Measurements from ENCODE around the gene BICRAL. TPM values are rescaled to one million over a fixed set of nuclear protein-coding genes. Genes with fewer than 3 reads are reported as not detected.

BICRAL gene
- total and polyA plus RNA-seq, 9 of the 15 experiments (the other 6 are each of a cell fraction or from before 2014, with no cell fraction given) = 1.2 to 11.9 (median 5.6) TPM

DNA sequence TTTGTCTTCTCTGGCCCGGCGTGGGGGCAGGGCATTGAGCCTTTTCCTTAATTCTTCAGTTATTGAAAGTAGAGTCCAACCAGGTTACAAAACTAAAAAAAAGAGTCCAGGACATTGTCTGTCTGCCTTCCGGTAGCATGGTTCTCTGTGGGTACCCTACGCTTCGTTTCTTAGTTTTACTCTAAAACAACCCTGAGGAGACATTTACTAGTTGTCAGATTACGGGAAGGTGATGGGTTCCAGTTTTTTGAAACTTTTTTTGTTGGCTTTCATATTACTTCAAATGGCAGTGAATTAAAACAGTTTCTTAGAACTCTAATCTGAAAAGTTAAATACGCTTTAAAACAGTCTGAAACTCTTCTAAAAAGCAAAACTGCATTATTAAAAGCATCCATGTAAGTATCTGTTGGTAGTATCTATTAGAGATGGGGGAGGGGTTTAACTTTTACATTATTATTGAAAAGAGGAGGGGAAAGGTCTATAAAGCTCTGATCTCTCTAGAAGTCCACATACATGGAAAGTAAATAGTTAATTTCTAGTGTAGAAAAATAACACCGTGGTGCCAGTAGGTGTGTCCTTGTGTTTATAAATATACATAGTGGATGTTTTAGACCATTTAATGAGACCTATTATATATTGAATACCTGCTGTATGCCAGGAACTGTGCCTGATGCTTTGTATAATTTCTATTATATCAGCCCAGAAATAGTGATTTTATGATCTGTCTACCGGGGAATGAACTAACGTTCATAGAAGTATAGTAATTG is 2.2 kb downstream of the BICRAL start (continued):
- TF ChIP-seq, protein P1, sequence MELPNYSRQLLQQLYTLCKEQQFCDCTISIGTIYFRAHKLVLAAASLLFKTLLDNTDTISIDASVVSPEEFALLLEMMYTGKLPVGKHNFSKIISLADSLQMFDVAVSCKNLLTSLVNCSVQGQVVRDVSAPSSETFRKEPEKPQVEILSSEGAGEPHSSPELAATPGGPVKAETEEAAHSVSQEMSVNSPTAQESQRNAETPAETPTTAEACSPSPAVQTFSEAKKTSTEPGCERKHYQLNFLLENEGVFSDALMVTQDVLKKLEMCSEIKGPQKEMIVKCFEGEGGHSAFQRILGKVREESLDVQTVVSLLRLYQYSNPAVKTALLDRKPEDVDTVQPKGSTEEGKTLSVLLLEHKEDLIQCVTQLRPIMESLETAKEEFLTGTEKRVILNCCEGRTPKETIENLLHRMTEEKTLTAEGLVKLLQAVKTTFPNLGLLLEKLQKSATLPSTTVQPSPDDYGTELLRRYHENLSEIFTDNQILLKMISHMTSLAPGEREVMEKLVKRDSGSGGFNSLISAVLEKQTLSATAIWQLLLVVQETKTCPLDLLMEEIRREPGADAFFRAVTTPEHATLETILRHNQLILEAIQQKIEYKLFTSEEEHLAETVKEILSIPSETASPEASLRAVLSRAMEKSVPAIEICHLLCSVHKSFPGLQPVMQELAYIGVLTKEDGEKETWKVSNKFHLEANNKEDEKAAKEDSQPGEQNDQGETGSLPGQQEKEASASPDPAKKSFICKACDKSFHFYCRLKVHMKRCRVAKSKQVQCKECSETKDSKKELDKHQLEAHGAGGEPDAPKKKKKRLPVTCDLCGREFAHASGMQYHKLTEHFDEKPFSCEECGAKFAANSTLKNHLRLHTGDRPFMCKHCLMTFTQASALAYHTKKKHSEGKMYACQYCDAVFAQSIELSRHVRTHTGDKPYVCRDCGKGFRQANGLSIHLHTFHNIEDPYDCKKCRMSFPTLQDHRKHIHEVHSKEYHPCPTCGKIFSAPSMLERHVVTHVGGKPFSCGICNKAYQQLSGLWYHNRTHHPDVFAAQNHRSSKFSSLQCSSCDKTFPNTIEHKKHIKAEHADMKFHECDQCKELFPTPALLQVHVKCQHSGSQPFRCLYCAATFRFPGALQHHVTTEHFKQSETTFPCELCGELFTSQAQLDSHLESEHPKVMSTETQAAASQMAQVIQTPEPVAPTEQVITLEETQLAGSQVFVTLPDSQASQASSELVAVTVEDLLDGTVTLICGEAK (IDR thresholded peaks at IDR 0.05) = peak; percentile 30; the same call in 1 of the 2 replicates
- TF ChIP-seq, protein P1 (CRISPR knock-in tag; IDR thresholded peaks at IDR 0.05) = no peak
- TF ChIP-seq GABPB1 (CRISPR knock-in tag; IDR thresholded peaks at IDR 0.05) = no peak
- TF ChIP-seq JUND (IDR thresholded peaks at IDR 0.05; ENCODE audit: borderline replicate concordance, low read depth, low read length) = no peak
- no peak for TF ChIP-seq JUND (tag; IDR thresholded peaks at IDR 0.05; ENCODE audit: borderline replicate concordance, low read depth, low read length)
- no peak for TF ChIP-seq ZNF253 (CRISPR knock-in tag; conservative IDR thresholded peaks at IDR 0.05)
- TF ChIP-seq SAFB (IDR thresholded peaks at IDR 0.05; ENCODE audit: borderline replicate concordance, low read depth, low read length) = no peak
- no peak for TF ChIP-seq RNF2 (IDR thresholded peaks at IDR 0.05)
- TF ChIP-seq NCOA4 (IDR thresholded peaks at IDR 0.05; ENCODE audit: partially characterized antibody) = no peak
- TF ChIP-seq, protein P2, sequence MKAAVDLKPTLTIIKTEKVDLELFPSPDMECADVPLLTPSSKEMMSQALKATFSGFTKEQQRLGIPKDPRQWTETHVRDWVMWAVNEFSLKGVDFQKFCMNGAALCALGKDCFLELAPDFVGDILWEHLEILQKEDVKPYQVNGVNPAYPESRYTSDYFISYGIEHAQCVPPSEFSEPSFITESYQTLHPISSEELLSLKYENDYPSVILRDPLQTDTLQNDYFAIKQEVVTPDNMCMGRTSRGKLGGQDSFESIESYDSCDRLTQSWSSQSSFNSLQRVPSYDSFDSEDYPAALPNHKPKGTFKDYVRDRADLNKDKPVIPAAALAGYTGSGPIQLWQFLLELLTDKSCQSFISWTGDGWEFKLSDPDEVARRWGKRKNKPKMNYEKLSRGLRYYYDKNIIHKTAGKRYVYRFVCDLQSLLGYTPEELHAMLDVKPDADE (conservative IDR thresholded peaks at IDR 0.05; ENCODE audit: control insufficient read depth, low read depth, low read length) = no peak
- no peak for TF ChIP-seq YBX1 (IDR thresholded peaks at IDR 0.05)
- TF ChIP-seq, protein P3, sequence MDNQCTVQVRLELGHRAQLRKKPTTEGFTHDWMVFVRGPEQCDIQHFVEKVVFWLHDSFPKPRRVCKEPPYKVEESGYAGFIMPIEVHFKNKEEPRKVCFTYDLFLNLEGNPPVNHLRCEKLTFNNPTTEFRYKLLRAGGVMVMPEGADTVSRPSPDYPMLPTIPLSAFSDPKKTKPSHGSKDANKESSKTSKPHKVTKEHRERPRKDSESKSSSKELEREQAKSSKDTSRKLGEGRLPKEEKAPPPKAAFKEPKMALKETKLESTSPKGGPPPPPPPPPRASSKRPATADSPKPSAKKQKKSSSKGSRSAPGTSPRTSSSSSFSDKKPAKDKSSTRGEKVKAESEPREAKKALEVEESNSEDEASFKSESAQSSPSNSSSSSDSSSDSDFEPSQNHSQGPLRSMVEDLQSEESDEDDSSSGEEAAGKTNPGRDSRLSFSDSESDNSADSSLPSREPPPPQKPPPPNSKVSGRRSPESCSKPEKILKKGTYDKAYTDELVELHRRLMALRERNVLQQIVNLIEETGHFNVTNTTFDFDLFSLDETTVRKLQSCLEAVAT (IDR thresholded peaks at IDR 0.05) = no peak
- TF ChIP-seq, protein P4, sequence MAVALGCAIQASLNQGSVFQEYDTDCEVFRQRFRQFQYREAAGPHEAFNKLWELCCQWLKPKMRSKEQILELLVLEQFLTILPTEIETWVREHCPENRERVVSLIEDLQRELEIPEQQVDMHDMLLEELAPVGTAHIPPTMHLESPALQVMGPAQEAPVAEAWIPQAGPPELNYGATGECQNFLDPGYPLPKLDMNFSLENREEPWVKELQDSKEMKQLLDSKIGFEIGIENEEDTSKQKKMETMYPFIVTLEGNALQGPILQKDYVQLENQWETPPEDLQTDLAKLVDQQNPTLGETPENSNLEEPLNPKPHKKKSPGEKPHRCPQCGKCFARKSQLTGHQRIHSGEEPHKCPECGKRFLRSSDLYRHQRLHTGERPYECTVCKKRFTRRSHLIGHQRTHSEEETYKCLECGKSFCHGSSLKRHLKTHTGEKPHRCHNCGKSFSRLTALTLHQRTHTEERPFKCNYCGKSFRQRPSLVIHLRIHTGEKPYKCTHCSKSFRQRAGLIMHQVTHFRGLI (CRISPR knock-in tag; IDR thresholded peaks at IDR 0.05) = no peak
- TF ChIP-seq MXI1 (IDR thresholded peaks at IDR 0.05; ENCODE audit: low read depth, low read length) = 0 out of 2 replicates have a peak, but pooled peaks have one; percentile 2

Data from K562 (cell line).